Activated CD8-positive, alpha-beta memory T cell treated with anti-CD3 and anti-CD28 coated beads, Interleukin-2, amount 50 U/mL, for 24 hours (primary cell): ENCODE data around the gene IZUMO1.
"Not testable (repeated sequence)": the region's sequence is repeated elsewhere in the genome, so short reads cannot be mapped to it uniquely, and the experiment has no call there.

Source experiments
- DNase-seq: peaks from one replicate; pipeline ENCODE4 v3.0.0-alpha.2; 2020; ENCODE audit errors: extremely low read depth

Gene IZUMO1

GRCh38 chr19:48746738-48747575 lies at the start of gene IZUMO1:
Gene IZUMO1 (minus strand): TSS chr19:48746909. CDS start chr19:48745859, 1,050 bp downstream.
- no peak for DNase-seq

- no peak for DNase-seq
These were observed 49.0 kb upstream of the IZUMO1 start for GRCh38 chr19:48795685-48796070.

- peak; percentile 50 for DNase-seq
These were observed 48.5 kb upstream of the IZUMO1 start for GRCh38 chr19:48795055-48795684.

GRCh38 chr19:48794291-48794690 lies 47.6 kb upstream of the IZUMO1 start:
- no peak for DNase-seq

- no peak for DNase-seq
These were observed 46.6 kb upstream of the IZUMO1 start for GRCh38 chr19:48793271-48793670.

- DNase-seq = not testable (repeated sequence)
These were observed 40.6 kb upstream of the IZUMO1 start for GRCh38 chr19:48787331-48787730.

GRCh38 chr19:48786422-48786821 lies 39.7 kb upstream of the IZUMO1 start:
- DNase-seq = not testable (repeated sequence)

GRCh38 chr19:48784527-48784926 lies 37.8 kb upstream of the IZUMO1 start:
- no peak for DNase-seq

- DNase-seq = no peak
These were observed 34.1 kb upstream of the IZUMO1 start for GRCh38 chr19:48780631-48781391.

GRCh38 chr19:48779636-48780035 lies 32.9 kb upstream of the IZUMO1 start:
- DNase-seq = no peak

GRCh38 chr19:48777720-48778119 lies 31.0 kb upstream of the IZUMO1 start:
- no peak for DNase-seq

- no peak for DNase-seq
These were observed 30.4 kb upstream of the IZUMO1 start for GRCh38 chr19:48777139-48777538.

GRCh38 chr19:48772503-48772953 lies 25.8 kb upstream of the IZUMO1 start:
- DNase-seq = no peak

- no peak for DNase-seq
These were observed 24.2 kb upstream of the IZUMO1 start for GRCh38 chr19:48770734-48771472.

GRCh38 chr19:48770266-48770665 lies 23.6 kb upstream of the IZUMO1 start:
- DNase-seq = no peak

GRCh38 chr19:48768994-48769713 lies 22.4 kb upstream of the IZUMO1 start:
- no peak for DNase-seq

GRCh38 chr19:48768171-48768753 lies 21.6 kb upstream of the IZUMO1 start:
- not testable (repeated sequence) for DNase-seq

- DNase-seq = not testable (repeated sequence)
These were observed 19.1 kb upstream of the IZUMO1 start for GRCh38 chr19:48765816-48766215.

- no peak for DNase-seq
These were observed 13.9 kb upstream of the IZUMO1 start for GRCh38 chr19:48760504-48761205.

GRCh38 chr19:48757741-48758144 lies 11.0 kb upstream of the IZUMO1 start:
- no peak for DNase-seq
